ENCODE results near the gene SELENOV.

The SELENOV gene

GRCh38 chr19:39494661-39495060 lies 20.3 kb upstream of the SELENOV start:
- no peak for TF ChIP-seq CTCF (IDR thresholded peaks at IDR 0.05; ENCODE audit: low read depth, low read length)
- no peak for DNase-seq (ENCODE audit: extremely low read depth, low read depth)

- no peak for DNase-seq (ENCODE audit: extremely low read depth, low read depth)
- TF ChIP-seq CTCF (IDR thresholded peaks at IDR 0.05; ENCODE audit: low read depth, low read length): no peak
Measured at GRCh38 chr19:39496063-39496462, 18.9 kb upstream of the SELENOV start.

GRCh38 chr19:39497701-39497995 lies 17.3 kb upstream of the SELENOV start:
- TF ChIP-seq CTCF (IDR thresholded peaks at IDR 0.05; ENCODE audit: low read depth, low read length): no peak
- DNase-seq (ENCODE audit: extremely low read depth, low read depth): no peak

GRCh38 chr19:39497996-39498797 lies 16.7 kb upstream of the SELENOV start:
- TF ChIP-seq CTCF (IDR thresholded peaks at IDR 0.05; ENCODE audit: low read depth, low read length): peak; percentile 45
- DNase-seq (ENCODE audit: extremely low read depth, low read depth): no peak

GRCh38 chr19:39498798-39499642 lies 15.9 kb upstream of the SELENOV start, which contains the start of gene DLL3:
DLL3 (plus strand) TSS chr19:39498947; CDS start chr19:39498975, 28 bp downstream.
- no peak for TF ChIP-seq CTCF (IDR thresholded peaks at IDR 0.05; ENCODE audit: low read depth, low read length)
- DNase-seq (ENCODE audit: extremely low read depth, low read depth): no peak

- no peak for TF ChIP-seq CTCF (IDR thresholded peaks at IDR 0.05; ENCODE audit: low read depth, low read length)
- DNase-seq (ENCODE audit: extremely low read depth, low read depth): no peak
Measured at GRCh38 chr19:39499932-39500331, 15.0 kb upstream of the SELENOV start.

GRCh38 chr19:39500543-39500942 lies 14.4 kb upstream of the SELENOV start:
- no peak for TF ChIP-seq CTCF (IDR thresholded peaks at IDR 0.05; ENCODE audit: low read depth, low read length)
- no peak for DNase-seq (ENCODE audit: extremely low read depth, low read depth)
